22Rv1 (cell line): Measurements from ENCODE around the gene AGPAT4.

Experiments used
- H3K27ac ChIP-seq: fragments of 450-650 bp; 2 replicates; pipeline ENCODE4 v1.5.1; 2017
- CTCF ChIP-seq: fragments of 450-650 bp; IDR thresholded peaks from 2 replicates; pipeline ENCODE4 v1.5.1; 2017; ENCODE audit warnings: mild to moderate bottlenecking
- ZFX ChIP-seq: fragments of 450-650 bp; IDR thresholded peaks from 2 replicates; pipeline ENCODE4 v1.6.1; 2017; ENCODE audit warnings: antibody characterized with exemption, borderline replicate concordance

AGPAT4 gene

GRCh38 chr6:161115468-161115867 is 158.4 kb downstream of the AGPAT4 start:
- H3K27ac ChIP-seq = no peak overlapping the region
- TF ChIP-seq CTCF (no peak), ZFX (no peak)

- no peak for TF ChIP-seq CTCF
- no peak for TF ChIP-seq ZFX
- no peak overlapping the region for H3K27ac ChIP-seq
Measured at GRCh38 chr6:161111261-161111660, 162.6 kb downstream of the AGPAT4 start.

GRCh38 chr6:161110028-161110779 is 163.7 kb downstream of the AGPAT4 start:
- TF ChIP-seq CTCF (no peak), ZFX (no peak)
- H3K27ac ChIP-seq = no peak overlapping the region

GRCh38 chr6:161109366-161109765 is 164.5 kb downstream of the AGPAT4 start:
- H3K27ac ChIP-seq = no peak overlapping the region
- TF ChIP-seq ZFX (no peak), CTCF (no peak)

DNA sequence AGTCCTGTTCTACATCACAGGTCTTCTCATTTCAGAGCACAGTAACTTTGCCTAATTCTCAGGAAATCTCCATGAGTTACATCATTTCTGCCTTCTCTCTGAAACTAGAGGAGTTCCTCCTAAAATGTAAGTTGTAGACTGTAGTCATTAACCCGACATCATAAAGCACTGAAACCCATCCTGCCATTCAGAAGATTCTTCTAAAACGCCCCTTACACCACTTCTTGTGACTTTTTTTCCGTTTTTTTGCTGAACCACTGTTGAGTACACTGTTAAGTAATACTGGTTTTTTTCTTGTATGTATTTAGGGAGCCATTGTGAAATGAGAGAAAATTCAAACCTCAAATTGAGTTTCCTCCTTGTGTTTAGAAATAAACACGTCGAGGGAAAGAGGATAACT is 164.9 kb downstream of the AGPAT4 start:
- TF ChIP-seq CTCF (no peak), ZFX (no peak)

DNA sequence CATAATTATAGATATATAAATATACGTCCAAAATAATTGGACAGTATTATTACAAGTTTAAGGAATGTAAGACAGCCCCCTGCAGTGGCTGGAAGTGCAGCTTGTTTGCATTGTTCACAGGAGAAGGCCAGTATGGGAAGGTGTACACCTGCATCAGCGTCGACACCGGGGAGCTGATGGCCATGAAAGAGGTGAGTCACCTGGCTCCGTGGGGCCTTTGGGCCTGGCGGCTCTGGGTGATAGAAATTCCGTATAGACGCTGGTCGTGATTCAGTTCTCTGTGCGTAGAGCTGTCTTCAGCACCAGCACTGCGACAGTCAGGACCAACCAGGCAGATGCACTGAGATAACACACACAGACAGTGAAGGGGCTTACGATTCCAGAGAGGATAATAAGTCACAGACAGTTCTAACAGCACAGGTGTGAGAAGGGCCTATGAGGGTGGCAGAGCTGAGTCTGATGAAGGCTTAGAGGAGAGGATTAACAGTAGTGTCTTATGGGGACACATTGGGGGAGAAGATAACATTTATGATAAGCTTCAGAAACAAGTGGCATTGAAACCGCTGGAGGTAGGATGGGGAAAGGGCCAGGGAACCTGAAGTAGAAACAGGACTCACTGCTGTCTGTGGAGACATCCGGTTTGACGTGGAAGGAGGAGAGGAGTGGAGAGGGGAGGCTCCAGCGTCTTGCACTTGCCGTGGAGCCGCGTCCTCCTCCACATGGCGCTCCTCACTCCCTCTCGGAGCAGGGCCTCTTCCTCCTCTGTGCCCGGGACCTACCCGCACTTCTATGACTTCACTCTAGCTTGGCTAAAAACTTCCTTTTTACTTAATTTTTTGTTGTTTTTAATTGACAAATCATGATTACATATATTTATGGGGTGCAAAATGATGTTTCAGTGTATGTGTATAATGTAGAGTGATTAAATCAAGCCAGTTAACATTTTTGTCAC is 165.8 kb downstream of the AGPAT4 start:
- TF ChIP-seq ZFX (no peak), CTCF (no peak)
- H3K27ac ChIP-seq = no peak overlapping the region

More for the DNA sequence above, 164.9 kb downstream of the AGPAT4 start:
- H3K27ac ChIP-seq = no peak overlapping the region
